Left hindlimb (tissue), 1 donor: ENCODE measurements around the gene NEDD4L.
A peak's percentile ranks its signal among the peaks of the same experiment; 100 is the strongest.

ENCODE experiments used
- DNase-seq: peaks from one replicate; pipeline ENCODE4 v3.0.0-alpha.2; 2018

Gene NEDD4L

DNA sequence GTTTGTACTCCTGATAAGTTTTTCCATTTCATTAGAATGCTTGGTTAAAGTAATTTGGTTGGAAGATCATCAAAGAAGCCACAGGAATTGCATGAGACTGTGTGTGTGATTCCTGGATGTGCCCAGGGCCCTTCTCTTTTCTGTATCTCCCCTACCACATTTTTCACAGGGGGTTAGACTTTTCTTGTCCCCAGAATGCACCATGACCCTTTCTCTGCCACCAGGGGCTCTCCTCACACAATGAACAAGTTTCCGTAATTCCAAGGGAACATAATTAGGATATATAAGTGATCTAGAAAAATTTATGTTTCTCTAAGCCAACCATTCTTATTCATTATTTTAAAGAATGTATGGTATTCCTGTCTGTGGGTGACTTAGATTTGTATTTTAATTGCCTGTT lies 291.8 kb downstream of the NEDD4L start:
- no peak for DNase-seq

DNA sequence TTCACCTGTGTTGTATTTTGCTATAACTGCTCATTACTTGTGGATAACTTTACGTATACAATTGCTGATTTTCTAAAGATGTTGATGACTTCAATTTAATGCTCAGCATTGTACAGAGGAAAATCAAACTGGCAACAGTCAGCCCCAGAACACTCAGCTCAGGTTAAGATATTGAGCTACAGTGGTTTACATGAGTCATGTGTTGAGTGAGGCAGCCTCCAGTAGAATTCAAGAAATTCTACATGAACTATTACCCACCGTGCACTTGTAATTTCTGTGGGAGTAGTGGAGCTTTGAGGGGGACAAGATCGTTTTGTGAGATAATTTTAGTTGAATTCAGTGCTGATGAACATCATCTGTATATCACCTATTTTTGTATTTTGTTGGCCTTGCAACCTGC lies 292.6 kb downstream of the NEDD4L start:
- no peak for DNase-seq

DNA sequence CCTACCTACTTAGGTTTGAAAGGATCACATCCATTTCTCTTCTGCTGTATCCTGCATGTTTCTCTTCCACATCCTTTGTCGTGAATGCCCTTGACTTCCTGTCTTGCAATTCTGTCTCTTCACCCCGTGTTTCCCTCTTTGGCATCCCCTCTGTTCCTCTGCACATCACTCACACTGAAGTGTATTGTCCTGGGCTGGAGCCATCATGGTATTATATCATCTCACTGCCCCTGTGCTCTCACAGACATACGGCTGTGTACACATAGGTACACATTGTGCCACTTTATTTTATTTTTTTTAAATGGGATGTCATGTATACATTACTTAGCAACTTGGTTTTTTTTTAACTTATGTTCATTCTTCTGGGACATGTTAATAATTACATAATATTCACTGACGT lies 293.3 kb downstream of the NEDD4L start:
- no peak for DNase-seq

DNA sequence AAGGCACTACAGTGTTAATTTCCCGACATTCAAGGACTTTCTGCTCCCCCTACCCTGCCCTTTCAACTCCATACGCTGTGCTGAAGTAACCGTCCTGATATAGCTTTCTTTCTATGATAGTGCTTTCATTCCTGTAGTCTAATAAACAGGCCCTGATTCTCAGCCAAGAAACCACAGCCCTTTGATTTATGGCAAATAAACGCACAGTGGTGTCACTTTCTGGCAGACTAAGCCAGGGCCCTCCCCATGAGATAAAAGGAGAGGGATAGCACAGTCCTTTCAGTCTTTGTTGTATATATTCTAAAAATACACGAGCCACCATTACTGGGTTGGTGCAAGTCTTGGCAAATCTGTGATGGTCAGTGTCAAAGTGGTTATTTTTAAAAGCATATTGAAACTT lies 293.7 kb downstream of the NEDD4L start:
- DNase-seq, result no peak

GRCh38 chr18:58338141-58338540 lies 294.1 kb downstream of the NEDD4L start:
- no peak for DNase-seq

GRCh38 chr18:58338961-58339592 lies 295.1 kb downstream of the NEDD4L start:
- DNase-seq, result peak; percentile 88

GRCh38 chr18:58339890-58340289 lies 295.9 kb downstream of the NEDD4L start:
- no peak for DNase-seq

DNA sequence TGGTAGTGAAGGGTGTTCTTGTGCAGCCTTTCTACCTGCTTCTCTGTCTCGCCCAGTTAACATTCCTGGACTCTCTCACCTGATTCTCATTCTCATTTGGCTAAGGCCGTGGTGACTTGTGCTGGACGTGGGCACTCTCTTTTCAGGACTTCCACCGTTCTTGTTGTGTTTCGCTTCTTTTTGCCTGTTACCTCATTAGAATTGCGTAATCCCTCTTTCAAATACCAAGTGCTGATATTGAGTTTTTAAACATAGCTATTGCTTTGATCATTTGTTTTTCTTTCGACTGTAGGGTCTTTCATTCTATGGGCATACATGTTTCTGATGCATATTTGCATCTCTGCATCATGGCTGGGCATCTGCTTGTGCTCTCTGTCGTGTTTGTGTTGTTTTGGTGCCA lies 297.9 kb downstream of the NEDD4L start:
- DNase-seq, result no peak

DNA sequence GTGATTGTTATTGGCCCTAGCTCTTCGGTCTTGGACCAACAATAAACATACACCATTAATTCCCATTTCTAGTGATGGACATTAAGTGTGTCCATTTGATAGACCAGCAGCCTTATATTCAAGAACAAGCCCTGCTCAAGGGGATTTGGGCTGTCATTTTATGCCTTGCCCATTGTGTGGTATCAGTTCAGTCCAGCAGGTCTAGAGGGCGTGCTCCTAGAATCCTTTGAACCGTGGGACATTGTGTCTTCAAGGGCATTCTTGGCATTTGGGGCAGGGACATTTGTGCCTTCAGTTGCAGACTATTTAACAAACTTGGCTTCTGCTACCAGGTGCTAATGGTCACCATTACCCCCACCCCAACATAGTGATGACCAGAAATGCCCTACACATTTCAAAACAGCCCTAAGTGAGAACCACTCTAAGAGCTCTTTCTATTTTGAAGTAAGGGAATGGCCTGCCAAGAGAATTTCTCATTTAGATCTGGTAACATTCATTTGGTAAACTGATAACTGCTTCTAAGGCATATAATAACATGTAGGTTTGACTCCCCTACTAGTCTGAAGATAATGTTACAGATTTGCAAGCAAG lies 300.1 kb downstream of the NEDD4L start:
- DNase-seq, result no peak

- DNase-seq, result no peak
Measured at GRCh38 chr18:58344861-58345463, 300.9 kb downstream of the NEDD4L start.

DNA sequence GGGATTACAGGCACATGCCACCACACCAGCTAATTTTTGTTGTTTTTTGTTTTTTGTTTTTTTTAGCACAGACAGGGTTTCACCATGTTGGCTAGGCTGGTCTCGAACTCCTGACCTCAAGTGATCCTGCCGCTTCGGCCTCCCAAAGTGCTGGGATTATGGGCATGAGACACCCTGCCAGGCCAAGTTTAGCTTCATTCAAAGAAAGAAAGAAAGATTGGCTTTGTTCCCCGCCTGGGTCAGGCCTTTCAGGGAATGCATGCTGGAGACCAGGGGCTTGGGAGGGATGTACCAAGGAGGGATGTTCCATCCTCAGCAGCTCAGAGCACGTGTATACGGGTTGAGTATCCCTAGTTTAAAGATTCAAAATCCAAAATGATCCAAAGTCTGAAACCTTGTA lies 301.8 kb downstream of the NEDD4L start:
- no peak for DNase-seq

DNA sequence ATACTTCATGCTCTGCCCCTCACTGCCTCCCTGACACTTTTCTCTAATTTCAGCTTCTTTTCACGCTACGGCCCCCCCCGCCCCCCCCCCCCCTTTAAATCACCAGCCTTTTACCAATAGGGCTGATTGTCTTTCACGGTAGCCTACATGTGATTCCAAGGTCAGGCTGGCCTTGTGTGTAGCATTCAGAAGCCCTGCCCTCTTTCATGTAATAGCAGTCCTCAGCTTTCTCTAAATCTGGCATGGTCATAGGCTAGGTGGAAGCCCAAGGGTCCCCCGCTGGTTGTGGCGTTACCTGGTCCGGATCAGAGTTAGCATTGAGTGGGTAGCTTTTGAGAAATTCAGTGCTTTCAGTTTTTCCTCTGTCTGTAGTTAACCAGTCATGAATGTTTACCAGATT lies 303.1 kb downstream of the NEDD4L start:
- DNase-seq, result no peak

DNA sequence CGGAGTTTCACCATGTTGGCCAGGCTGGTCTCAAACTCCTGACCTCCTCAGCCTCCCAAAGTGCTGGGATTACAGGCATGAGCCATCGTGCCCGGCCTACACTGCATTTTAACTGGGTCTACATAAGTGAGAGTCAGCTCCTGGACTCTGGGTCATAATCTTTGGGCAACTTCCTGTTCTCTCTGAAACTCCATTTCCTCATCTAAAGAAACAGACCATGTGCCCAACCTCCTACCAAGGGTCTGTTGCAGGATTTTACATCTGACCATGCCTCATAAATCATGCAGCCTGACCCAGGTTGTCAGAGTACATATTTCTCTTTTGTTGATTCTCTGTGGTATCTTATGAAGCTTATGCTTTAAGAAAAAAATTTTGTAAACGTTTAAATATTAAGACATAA lies 304.5 kb downstream of the NEDD4L start:
- DNase-seq, result no peak

- no peak for DNase-seq
Measured at GRCh38 chr18:58348951-58349350, 304.9 kb downstream of the NEDD4L start.

- DNase-seq, result no peak
Measured at GRCh38 chr18:58349650-58350049, 305.6 kb downstream of the NEDD4L start.

GRCh38 chr18:58350526-58350925 lies 306.5 kb downstream of the NEDD4L start:
- DNase-seq, result no peak

DNA sequence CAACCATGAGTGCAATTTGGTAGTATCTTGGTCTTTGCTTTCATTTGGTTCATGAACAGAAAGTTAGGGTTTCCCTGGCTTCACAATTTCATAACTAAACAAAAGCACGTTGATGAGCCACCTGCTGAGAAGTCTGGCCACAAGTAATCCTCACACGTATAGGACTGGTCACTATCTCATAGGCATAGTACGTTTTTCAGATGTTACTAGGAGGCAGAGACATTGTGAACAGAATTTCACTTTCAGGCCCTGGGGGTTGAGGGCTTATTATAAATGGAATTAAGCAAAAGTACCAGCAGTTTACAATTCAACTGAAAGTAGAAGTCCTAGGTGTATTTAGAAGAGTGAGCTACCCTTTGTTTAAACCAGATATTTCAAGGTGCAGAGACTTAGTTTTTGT lies 307.8 kb downstream of the NEDD4L start:
- no peak for DNase-seq

DNA sequence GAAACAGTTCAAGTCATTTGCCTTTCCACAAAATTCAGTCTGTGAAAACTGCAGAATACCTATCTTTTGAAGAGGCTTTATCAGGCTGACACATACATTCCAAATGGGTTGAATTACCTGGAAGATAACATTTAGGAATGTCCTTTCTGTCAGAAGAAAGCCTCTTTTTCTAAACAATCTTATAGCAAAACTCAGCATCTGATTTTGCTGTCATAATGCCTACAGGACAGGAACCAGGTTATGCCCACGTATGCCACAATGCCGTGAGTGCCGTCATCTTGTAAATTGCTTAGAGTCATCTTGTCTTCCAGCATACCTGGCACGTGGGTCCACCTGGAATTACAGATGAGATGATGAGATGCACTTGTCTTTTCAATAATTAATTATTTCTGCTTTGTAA lies 309.6 kb downstream of the NEDD4L start:
- no peak for DNase-seq

GRCh38 chr18:58354051-58354450 lies 310.0 kb downstream of the NEDD4L start:
- DNase-seq, result no peak

- no peak for DNase-seq
Measured at GRCh38 chr18:58354791-58355190, 310.8 kb downstream of the NEDD4L start.

GRCh38 chr18:58355243-58355642 lies 311.2 kb downstream of the NEDD4L start:
- no peak for DNase-seq

DNA sequence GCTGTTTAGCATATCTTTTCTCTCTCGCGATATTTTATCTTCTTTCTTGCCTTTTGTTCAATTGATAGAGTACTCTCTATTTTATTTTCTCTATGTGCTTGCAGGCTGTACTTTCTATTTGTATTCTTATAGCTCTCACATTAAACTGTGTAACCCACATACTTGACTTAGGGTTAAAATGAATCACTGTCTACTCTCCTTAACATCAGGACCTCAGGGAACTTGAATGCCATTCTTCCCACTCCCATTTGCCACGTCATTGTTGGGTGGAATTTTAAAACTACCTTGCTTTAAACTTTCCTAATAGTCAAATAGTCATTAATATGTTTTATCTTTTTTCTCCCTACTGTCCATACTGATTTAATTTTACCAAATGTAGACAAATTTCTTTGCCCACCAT lies 315.2 kb downstream of the NEDD4L start:
- no peak for DNase-seq

- no peak for DNase-seq
Measured at GRCh38 chr18:58359620-58360019, 315.6 kb downstream of the NEDD4L start.

GRCh38 chr18:58360324-58360723 lies 316.3 kb downstream of the NEDD4L start:
- no peak for DNase-seq

GRCh38 chr18:58361212-58361611 lies 317.2 kb downstream of the NEDD4L start:
- no peak for DNase-seq
